ENCODE measurements around the gene LZTS2.
"Not testable (repeated sequence)": the region's sequence is repeated elsewhere in the genome, so short reads cannot be mapped to it uniquely, and the experiment has no call there.

Gene LZTS2

DNA sequence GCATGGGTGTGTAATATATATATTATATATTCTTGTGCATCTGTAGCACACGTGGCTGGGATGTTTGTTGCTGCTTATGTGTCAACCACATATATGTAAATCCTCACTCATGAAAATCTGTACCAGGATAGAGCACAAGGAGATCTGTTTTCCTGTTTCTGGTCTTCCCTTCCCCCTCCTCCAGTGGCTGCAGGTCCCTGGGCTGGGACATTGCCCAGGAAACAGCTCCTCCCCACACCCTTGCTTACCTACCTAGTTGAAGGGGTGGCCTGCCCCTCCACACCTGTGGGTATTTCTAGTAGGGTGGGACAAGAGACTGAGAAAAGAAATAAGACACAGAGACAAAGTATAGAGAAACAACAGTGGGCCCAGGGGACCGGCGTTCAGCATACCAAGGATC, 33.7 kb downstream of the LZTS2 start:
- DNase-seq = no peak

DNA sequence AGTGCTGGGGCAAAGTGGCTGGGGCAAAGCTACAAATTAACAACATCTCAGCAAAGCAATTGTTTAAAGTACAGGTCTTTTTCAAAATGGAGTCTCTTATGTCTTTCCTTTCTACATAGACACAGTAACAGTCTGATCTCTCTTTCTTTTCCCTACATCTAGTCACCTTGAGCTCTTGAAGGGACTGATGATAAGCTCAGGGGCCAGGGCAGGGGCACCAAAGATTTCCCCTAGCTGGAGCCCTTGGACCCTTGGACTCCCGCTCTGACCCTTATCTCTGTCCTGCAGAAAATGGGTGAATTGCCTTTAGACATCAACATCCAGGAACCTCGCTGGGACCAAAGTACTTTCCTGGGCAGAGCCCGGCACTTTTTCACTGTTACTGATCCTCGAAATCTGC, 34.8 kb downstream of the LZTS2 start:
- DNase-seq = not testable (repeated sequence)

DNA sequence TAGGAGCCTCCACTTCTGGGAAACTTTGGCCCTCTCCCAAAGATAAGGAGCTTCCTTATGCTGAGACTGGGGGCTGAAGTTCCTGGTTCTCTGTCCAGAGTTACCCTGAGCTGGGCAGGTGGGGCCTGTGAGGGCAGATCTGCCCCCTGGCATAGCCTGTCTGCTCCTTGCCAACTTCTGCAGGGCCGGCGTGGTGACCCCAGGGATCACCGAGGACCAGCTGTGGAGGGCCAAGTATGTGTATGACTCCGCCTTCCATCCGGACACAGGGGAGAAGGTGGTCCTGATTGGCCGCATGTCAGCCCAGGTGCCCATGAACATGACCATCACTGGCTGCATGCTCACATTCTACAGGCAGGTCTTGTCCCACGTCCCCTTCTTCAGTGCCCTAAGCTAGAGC, 35.7 kb downstream of the LZTS2 start:
- no peak for DNase-seq

DNA sequence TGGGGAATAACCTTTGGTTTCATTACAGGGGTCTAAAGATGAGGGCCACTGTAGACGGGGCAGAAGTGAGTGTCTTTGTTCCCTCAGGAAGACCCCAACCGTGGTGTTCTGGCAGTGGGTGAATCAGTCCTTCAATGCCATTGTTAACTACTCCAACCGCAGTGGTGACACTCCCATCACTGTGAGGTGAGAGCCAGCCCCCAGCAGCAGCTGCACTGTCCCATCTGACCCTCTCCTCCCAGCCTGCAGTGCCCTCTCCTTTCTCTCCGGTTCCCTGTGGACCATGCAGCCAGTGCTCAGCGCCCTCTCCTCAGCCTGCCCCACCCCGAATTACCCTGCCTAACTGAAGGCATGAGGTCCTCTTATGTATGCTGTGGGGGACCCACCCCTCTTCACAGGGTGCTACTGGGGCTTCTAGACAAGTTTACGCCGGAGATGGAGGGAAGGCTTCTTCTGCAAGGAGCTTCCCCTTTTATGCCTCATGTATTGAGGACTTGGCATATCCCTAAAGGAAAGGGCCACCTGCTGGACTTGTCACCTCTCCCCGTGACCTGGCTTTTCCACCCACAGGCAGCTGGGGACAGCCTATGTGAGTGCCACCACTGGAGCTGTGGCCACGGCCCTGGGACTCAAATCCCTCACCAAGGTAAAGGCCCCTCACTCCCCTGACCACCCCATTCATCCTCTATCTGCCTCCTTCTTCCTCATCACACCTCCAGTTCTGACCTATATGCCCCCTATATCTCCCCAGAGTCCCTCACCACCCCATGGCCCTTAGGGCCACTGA, 36.5 kb downstream of the LZTS2 start:
- no peak for DNase-seq

DNA sequence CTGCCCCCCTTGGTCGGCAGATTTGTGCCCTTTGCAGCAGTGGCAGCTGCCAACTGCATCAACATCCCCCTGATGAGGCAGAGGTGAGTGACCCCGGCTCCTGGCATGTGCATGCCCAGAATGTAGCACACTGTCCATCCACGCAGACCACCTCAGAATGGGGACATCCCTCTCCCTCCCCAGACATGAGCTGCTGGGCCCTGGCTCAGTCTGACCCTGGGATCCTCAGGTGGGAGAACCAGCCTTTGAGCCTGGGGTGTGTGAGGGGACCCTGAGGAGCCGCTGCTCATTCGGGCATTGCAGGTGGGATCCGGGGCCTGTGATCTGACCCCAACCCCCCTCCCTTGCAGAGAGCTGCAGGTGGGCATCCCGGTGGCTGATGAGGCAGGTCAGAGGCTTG, 37.1 kb downstream of the LZTS2 start:
- no peak for DNase-seq

DNA sequence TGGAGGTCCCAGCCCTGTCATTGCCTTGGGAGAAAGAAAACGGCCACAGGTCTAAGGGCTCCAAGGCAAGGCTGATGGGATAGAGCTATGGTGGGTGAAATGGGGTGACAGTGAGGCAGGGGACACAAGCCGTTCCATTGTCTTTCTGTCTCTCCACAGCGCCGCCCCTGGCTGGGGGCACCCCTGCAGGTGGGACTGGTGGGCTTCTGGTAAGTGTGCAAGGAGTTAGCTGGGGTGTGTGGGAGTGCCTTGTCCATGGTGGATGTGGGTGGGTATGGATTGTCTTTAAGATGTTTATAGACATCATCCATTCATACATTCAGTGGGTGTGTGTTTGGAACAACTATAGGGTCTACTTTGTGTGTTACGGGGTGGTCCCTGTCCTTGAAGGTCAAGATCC, 38.9 kb downstream of the LZTS2 start:
- DNase-seq = no peak

DNA sequence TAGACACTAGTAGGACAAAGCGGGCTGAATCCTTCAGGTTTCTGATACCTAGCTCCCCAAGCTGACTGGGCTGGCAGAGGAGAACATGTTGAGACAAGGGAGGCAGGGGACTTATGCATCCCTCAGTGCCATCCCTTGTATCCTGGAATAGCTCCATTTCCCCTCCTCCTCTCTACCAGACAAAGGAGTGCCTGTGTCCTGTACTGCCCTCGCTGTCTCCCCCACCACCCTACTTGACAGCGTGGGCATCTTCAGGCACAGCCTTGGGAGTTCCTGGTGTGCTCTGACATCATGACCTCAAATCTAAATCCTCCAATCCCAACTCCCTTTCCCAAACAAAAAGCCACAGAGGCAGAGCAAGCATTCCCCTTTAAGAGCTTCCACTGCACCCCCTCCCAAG, 40.5 kb downstream of the LZTS2 start:
- no peak for DNase-seq

DNA sequence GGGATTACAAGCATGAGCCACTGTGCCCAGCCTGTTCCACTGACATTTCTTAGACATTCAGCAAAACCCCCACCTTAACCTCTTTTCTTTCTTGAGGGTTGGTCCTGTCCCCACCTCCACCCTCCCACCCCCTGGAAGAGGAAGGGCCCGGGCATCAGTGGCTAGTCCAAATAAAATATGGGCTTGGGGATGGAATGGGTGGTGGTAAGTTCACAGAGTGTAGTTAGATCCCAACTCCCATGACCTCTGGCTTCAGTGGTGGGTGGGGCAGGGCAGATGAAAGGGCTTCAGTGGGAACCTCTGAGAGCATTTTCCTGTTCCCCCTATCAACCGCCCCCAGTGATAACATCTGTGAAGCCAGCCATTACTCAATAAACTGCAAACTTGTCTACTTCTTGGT, 41.2 kb downstream of the LZTS2 start:
- no peak for DNase-seq

DNA sequence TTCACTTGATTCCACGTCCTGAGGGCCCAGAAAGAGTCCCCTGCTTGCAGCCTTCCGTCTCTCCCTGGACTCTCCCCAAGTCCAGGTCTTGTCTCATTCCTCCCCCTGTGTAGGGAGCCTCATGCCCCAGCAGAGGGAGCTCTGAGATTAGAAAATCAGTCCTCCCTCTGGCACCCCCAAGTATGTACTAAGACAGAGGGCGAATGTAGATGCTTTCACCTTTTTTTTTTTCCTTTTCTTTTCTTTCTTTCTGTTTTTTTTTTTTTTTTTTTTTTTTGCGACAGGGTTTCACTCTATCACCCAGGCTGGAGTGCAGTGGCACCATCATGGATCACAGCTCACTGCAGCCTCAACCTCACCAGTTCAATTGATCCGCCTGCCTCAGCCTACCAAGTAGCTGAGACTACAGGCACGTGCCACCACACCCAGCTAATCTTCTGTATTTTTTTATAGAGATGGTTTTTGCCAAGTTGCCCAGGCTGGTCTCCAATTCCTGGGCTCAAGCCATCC, 41.7 kb downstream of the LZTS2 start:
- DNase-seq = peak; percentile 73 to 78

DNA sequence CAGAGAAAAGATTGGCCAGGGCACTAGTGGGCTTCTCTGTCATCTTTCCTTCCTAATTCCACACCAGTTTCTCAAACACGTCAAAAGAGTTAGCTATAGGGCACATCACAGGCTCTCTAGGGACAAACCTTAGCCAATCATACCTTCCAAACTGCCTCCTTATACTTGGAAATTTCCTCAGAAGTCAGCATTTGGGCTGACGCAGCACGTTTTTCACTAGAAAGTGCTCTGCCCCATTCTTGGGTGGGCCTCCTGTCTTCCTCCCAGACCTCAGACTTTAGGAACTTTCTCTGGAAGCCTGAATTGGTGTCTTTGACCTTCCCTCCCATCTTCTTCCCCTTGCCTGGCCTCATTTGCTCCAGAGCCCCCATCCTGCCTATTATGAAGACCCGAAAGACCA, 42.5 kb downstream of the LZTS2 start:
- DNase-seq = no peak

DNA sequence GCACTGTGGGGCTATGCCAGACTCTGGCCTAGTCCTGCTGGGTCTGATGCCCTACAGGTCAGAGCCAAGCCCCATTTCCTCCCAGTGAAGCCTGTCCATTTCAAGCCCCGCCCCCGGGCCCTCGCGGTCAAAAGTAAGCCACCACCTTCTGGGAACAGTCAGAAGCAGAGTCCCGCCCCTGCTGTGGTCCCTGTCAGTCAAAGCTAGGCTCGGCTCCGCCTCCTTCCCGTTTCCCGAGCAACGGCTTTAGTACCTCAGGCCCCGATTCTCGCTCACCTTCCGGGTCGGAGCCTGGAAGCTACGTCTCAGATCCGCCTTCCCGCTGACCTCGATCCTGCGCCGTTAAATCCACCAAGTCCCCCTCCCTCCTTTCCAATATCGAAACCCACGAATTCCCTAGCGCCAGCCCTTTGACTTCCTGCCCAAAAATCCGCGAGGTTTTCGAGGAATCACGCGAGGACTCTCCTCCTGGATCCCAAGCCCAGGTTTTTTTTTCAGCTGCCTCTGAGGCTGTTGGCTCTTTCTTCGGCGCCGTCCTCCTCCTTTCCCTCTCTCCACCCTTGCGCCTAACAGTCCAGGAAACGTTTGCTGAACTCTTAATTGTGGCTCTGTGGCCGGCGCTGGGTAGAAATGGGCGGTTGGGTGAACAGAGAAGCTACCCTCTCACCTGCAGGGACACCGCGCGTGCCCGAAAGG, 43.2 kb downstream of the LZTS2 start:
- peak; percentile 95 to 97 for DNase-seq

DNA sequence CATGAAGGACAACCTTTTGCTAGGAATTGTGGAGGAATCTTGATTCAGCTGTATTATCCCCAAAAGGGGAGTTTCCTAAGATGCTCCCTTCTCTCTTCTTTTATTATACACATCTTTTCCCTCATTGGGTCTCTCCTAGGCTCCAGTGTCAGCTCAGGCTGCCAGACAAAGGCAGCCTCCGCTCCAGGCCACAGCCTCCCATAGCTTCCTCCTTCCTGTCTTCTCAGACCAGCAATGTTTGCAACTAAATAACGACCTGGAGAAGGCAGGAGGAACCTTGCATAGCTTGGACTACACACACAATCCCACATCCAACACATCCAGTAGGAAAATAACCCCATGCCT, 43.7 kb downstream of the LZTS2 start:
- no peak for DNase-seq

DNA sequence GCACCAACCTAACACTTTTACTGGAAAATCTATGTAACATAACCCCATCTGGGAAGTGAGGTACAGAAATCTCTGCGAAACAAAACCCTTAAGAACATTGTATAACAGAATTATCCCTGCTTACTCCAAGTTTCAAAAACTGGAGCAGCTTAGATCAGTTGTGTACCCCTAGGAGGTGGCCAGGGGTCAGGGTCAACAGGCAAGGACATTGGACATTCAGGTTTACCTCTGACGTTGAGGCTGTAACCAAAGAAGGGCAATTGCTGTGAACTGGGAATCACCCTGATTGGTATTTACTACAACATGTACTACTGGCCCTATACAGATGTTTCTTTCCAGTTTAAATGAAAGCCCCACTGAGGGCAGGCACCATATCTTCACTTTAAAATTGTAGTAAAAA, 44.5 kb downstream of the LZTS2 start:
- DNase-seq = no peak

DNA sequence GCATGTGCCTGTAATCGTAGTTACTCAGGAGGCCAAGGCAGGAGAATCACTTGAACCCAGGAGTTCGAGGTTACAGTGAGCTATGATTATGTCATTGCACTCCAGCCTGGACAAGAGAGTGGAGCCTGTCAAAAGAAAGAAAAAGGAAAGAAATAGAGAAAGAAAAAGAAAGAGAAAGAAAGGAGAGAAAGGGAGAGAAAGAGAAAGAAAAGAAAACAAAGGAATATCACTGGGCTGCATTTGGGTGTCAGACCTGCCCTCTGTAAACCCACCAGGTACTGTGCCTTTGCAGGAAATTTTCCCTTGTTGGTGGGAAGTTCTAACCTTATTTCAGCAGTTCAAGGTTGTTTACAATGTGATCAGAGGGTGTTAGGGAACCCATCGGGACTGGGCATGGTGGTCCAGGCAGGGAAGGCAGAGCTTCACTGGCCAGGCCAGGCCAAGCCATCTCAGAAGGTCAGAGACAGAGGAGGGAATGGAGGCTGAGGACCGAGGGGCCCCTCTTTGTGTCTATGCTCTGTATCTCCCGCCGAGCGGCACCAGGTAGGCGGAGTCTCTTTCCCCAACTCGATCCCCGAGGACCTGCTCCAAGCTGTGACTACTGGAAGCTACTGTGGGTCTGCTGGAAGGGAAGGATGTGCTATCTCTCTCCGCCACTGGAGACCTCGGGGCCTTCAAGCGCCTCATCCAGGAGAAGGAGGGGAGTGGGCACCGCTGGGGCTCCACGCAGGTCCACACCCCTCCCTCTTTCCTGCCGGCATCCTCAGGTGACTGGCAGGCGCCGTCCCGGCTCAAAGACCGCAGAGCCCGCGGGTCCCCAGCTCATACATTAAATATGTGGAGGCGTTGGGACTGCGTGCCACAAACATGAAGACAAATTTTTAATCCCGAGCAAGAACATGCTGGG, 47.0 kb downstream of the LZTS2 start:
- no peak for DNase-seq

DNA sequence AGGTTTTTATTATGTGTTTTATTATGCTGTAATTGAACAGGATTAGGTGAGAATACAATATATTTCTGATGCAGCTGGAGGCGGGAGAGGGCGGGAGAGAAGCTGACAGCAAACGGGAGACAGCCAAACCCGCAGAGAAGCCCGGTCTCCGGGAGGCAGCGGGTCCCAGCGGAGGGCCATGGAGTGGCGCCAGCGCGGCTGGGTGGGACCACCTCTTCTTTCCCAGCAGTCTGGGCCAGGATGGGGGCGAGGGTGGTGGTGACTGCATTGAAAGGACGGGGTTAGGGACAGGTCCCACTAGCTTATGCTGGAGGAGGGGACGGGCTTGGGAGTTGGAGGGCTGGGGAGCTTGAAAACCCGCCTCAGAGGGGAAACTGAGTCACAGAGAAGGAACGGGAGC, 47.7 kb downstream of the LZTS2 start:
- DNase-seq = no peak

DNA sequence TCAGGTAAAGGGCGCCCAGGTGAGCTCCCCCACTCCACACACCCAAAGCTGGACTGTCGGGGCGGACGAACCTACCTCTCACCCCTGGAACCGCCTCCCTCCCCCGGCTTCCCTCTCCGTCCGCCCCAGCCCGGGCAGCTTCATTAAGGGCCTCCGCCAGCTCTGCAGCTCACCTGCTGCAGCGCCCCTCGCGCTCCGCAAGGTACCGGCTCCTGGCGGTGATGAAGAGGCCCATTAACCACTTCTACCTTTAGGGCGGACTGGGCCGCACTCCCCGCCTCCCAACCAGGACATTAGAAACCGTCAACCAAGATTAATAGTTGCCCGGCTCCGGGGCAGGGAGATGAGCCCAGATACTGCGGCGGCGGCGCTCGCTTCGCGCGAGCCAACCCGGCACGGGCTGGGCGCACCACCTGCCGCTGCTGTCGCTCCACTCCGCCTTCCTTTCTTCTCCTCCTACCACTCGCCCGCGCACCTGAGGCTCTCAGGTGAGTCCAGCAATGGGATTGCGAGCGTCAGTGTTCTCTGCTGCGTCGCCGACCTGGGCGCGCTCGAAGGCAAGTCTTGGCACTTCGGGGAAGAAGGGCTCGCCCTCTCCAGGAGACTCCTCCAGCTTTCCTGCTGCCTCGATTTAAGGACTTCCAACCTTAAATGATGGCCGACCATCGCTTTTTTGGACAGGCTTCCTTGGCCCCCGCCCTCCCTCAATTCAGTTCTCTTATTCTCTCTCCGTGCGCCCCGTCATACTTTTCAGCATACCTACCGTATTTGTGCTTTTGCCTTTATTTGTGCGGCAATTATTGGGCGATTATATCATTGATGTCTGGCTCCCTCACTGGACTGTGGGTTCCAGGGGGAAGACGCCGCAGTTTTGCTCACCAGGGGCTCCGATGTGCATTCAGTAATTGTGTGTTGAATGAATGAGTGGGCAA, 48.6 kb downstream of the LZTS2 start:
- DNase-seq = no peak

DNA sequence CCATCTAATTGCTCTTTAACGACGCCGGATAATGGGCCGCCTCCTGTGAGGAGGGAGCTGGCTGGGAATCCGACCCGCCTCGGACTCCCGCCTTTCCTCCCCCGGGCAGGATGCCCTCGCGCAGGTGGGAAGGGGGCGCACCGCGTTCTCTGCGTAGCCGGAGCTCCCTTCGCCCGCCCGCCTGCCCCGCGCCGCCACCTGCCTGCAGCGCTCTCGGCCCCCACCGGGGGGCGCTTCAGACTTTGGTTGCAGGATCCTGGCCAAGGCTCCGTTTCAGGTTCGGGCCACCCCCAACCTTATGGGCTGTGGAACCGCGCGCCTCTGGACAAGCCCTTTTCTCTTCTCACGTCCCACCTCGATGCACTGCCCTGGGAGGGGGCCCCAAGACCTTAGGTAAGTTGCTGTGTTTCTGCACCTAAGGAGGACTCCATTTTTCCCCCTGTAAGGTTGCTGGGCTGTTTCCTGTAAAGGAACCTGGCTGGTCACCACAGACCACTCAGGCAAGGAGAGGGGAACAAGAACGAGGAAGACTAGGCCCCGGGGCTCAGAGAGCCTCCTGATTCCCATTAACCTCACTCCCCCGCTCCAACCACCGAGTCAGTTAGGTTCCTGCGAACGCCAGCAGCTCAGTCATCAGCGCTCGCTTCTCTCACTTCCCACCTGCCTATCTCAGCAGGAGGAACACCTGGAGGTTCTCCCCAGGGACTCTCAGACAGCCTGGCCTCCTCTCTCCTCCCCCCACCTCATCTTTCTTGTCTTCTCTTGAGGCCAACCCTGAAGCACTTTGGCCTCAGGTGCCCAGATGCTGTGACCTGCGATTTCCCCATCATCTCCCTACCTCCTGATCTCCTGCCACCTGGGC, 50.8 kb downstream of the LZTS2 start:
- DNase-seq = peak; percentile 56 to 60

DNA sequence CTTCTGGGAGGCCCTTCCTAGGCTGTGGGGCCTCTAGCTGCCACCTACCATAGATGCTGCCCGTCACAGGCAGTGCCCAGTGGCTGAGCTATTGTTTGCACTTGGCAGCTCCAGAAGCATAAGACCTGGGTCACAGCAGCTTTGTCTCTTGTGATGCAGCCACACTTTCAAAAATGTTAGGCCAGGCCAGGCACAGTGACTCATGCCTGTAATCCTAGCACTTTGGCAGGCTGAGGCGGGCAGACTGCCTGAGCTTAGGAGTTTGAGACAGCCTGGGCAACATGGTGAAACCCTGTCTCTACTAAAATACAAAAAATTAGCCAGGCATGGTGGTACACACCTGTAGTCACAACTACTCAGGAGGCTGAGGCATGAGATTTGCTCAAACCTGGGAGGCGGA, 52.7 kb downstream of the LZTS2 start:
- DNase-seq = no peak

DNA sequence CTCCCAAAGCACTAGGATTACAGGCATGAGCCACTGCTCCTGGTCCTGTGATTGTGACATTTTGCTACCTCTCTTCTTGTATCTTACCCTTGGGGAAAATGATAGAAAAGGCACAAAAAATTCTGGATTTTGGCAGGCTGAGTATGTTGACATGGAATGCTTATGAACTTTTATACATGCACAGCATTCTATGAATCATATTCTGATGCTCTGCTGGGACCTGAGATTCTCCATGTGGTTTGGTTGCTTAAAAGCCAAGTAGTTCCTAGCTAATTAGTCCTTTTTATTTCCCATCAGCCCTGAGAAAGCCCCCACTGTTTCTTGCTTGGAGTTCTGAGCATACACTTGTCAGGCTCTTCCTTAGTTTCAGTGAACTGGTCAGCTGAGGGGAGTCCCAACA, 53.9 kb downstream of the LZTS2 start:
- no peak for DNase-seq

DNA sequence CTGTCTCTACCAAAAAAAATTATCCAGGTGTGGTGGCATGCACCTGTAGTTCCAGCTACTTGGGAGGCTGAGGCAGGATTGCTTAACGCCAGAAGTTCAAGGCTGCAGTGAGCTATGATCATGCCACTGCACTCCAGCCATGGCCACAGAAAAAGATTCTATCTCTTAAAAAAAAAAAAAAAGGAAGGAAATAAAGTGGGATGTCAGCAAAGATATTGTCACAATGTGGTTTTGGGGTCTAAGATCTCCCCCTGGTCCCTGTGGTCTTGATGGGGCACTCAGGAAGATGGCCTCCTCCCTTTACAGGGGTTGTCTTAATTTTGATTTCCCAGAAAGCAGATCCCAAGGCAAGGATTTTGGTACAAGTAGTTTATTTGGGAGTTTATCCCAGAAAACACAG, 54.7 kb downstream of the LZTS2 start:
- DNase-seq = no peak

DNA sequence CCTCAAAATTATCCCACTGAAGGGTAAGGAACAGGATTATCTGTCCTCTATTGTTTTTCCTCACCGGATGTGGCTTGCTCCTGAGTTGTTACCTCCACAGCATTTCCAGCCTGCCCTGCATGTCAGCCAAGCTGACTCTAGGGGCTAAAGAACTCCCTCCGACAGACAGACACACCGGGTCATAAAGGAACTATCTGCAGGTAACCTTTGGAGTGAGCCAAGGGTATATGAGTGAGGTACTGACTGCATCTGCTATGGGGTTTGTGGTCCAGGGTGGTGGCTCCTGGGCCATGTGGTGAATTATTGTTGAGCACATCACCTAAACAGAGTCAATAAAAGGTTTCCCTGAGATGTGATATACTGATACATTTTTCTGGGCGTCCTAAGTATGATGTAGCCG, 55.3 kb downstream of the LZTS2 start:
- DNase-seq = no peak
